ENCODE measurements around the gene PGM5. TPM values are rescaled to one million over a fixed set of nuclear protein-coding genes. Genes with fewer than 3 reads are reported as not detected.

Gene PGM5
- total and polyA plus RNA-seq, 2 experiments from 2014 or later, result not detected

DNA sequence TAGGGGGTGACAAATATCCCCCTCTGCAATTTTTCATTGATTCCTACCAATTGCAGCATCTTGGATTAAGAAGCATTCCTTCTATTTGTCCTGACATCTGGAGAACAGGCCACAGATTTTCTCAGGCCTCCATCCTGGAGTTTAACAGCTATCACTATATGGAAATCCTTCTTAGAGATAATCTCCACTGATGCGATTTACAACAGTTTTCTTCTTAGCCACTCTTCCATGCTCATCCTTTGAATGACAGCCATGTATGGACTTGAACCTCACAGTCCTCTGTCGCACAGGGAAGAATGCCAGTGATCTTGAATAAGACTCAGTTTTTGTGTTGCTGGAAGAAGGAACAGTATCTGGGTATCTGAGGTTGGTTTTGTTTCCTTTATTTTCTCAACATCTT lies 73.2 kb downstream of the PGM5 start:
- no peaks in the 10 kb centered on the region for H3K36me3 Mint-ChIP-seq (ENCODE audit: low read depth)
- H3K9me3 Mint-ChIP-seq, result no peaks in the 10 kb centered on the region
- TF ChIP-seq ZNF331 (CRISPR knock-in tag; IDR thresholded peaks at IDR 0.05; ENCODE audit: low read depth) (no peak), CREB1 (CRISPR knock-in tag; IDR thresholded peaks at IDR 0.05; ENCODE audit: low read depth) (no peak), REST (IDR thresholded peaks at IDR 0.05; ENCODE audit: unreplicated experiment) (no peak), STAT1 (IDR thresholded peaks at IDR 0.05; ENCODE audit: unreplicated experiment) (no peak), ZNF114 (CRISPR knock-in tag; IDR thresholded peaks at IDR 0.05) (no peak), JUNB (IDR thresholded peaks at IDR 0.05; ENCODE audit: unreplicated experiment) (no peak), ZNF462 (CRISPR knock-in tag; IDR thresholded peaks at IDR 0.05) (no peak), EZH2phosphoT487 (IDR thresholded peaks at IDR 0.05; ENCODE audit: unreplicated experiment) (no peak), NANOG (IDR thresholded peaks at IDR 0.05; ENCODE audit: borderline replicate concordance) (no peak), POLR2AphosphoS5 (IDR thresholded peaks at IDR 0.05; ENCODE audit: low read depth) (no peak), EZH2 (IDR thresholded peaks at IDR 0.05; ENCODE audit: low read depth, unreplicated experiment) (no peak)
- TF ChIP-seq, protein P1, sequence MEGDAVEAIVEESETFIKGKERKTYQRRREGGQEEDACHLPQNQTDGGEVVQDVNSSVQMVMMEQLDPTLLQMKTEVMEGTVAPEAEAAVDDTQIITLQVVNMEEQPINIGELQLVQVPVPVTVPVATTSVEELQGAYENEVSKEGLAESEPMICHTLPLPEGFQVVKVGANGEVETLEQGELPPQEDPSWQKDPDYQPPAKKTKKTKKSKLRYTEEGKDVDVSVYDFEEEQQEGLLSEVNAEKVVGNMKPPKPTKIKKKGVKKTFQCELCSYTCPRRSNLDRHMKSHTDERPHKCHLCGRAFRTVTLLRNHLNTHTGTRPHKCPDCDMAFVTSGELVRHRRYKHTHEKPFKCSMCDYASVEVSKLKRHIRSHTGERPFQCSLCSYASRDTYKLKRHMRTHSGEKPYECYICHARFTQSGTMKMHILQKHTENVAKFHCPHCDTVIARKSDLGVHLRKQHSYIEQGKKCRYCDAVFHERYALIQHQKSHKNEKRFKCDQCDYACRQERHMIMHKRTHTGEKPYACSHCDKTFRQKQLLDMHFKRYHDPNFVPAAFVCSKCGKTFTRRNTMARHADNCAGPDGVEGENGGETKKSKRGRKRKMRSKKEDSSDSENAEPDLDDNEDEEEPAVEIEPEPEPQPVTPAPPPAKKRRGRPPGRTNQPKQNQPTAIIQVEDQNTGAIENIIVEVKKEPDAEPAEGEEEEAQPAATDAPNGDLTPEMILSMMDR (conservative IDR thresholded peaks at IDR 0.05; ENCODE audit: low read depth in 2 of 2), result no peak
- no peak for ATAC-seq
- H4K20me1 ChIP-seq (replicated peaks; ENCODE audit: insufficient read depth), result no peaks in the 10 kb centered on the region
- no peaks in the 10 kb centered on the region for H3K36me3 ChIP-seq (ENCODE audit: insufficient read depth)
- no peaks in the 10 kb centered on the region for H3K4me1 Mint-ChIP-seq
- no peak overlapping the region for H3K4me3 Mint-ChIP-seq
- H3K4me3 ChIP-seq, result no peak overlapping the region
- DNase-seq (ENCODE audit: low spot score), result no peak
- peaks cover 6% of the 10 kb centered on the region; the same call in 1 of the 2 replicates for H3K27me3 ChIP-seq (ENCODE audit: insufficient read depth)
- H3F3A ChIP-seq (replicated peaks; ENCODE audit: low read depth), result no peaks in the 10 kb centered on the region
- no peak overlapping the region for H3K27ac ChIP-seq (ENCODE audit: low read depth)
- H3K4me1 ChIP-seq (ENCODE audit: insufficient read depth), result no peaks in the 10 kb centered on the region
- no peak overlapping the region for H3K4me2 ChIP-seq
- no peaks in the 10 kb centered on the region for H3K79me2 ChIP-seq (replicated peaks; ENCODE audit: insufficient read depth)
- no peaks in the 10 kb centered on the region for H3K9me2 ChIP-seq (ENCODE audit: insufficient read depth)
- no peak overlapping the region for H2AFZ ChIP-seq
- no peak overlapping the region for H3K27ac Mint-ChIP-seq
- peaks cover 1% of the 10 kb centered on the region for H3K27me3 Mint-ChIP-seq (ENCODE audit: insufficient read depth, low read depth, poor library complexity)

Measured in GM23338 (cell line).